Muscle of leg (tissue), 11 donors: ENCODE measurements around the gene CCDC85C. TPM values are rescaled to one million over a fixed set of nuclear protein-coding genes. Genes with fewer than 3 reads are reported as not detected.

Source experiments
- DNase-seq: peaks from one replicate; pipeline ENCODE4 v3.0.0; 2013
- H3K27ac ChIP-seq: one replicate; pipeline ENCODE4 v1.5.1; 2013; ENCODE audit warnings: mild to moderate bottlenecking, low read length, control low read depth
- H3K27me3 ChIP-seq: one replicate; pipeline ENCODE4 v1.6.1; 2013; ENCODE audit warnings: low read length; ENCODE audit not compliant: control insufficient read depth, insufficient read depth
- H3K36me3 ChIP-seq: one replicate; pipeline ENCODE4 v1.6.1; 2013; ENCODE audit warnings: low read length; ENCODE audit not compliant: control insufficient read depth, insufficient read depth
- H3K4me1 ChIP-seq: one replicate; pipeline ENCODE4 v1.6.1; 2013; ENCODE audit warnings: low read length; ENCODE audit not compliant: control insufficient read depth, insufficient read depth
- H3K4me3 ChIP-seq: one replicate; pipeline ENCODE4 v1.5.1; 2013; ENCODE audit warnings: low read length, control low read depth
- H3K9me3 ChIP-seq: replicated peaks from 2 replicates; pipeline ENCODE4 v1.6.1; 2013; ENCODE audit warnings: low read depth, low read length; ENCODE audit not compliant: control insufficient read depth
- WGBS: methylation state at CpG from one replicate; pipeline ENCODE4 v1.1.5; 2013; ENCODE audit warnings: missing lambda C conversion rate; ENCODE audit not compliant: insufficient coverage; 5-methylcytosine and 5-hydroxymethylcytosine counted together
- polyA plus RNA-seq, 8 donors: library from polyadenylated mRNA; unstranded; fragments of 120-200 nt; gene quantifications; one replicate each; pipeline versions ENCODE4 v1.2.1 to v1.2.3, GENCODE V29; 2013; ENCODE audit warnings: inconsistent platforms in 1 of 8, low replicate concordance in 1 of 8; ENCODE audit not compliant: insufficient read length in 8 of 8, insufficient read depth in 1 of 8
- total RNA-seq: library from RNA; stranded (reverse); fragments of 120-200 nt; gene quantifications from one replicate; pipeline ENCODE4 v1.2.4, GENCODE V29; 2013

The CCDC85C gene
- total and polyA plus RNA-seq, 9 donors, result 3.2 to 6.5 (median 4.1) TPM

- 90% methylated on average over 18 of the region's 18 CpGs for WGBS
- H3K4me3 ChIP-seq, result no peak overlapping the region
- no peak for DNase-seq
- H3K4me1 ChIP-seq, result no peaks in the 10 kb centered on the region
- peaks cover 18% of the 10 kb centered on the region for H3K27me3 ChIP-seq
- H3K9me3 ChIP-seq, result no peaks in the 10 kb centered on the region
- H3K27ac ChIP-seq, result no peak overlapping the region
- H3K36me3 ChIP-seq, result no peaks in the 10 kb centered on the region
Measured at GRCh38 chr14:99548255-99548654, 55.8 kb downstream of the CCDC85C start.

DNA sequence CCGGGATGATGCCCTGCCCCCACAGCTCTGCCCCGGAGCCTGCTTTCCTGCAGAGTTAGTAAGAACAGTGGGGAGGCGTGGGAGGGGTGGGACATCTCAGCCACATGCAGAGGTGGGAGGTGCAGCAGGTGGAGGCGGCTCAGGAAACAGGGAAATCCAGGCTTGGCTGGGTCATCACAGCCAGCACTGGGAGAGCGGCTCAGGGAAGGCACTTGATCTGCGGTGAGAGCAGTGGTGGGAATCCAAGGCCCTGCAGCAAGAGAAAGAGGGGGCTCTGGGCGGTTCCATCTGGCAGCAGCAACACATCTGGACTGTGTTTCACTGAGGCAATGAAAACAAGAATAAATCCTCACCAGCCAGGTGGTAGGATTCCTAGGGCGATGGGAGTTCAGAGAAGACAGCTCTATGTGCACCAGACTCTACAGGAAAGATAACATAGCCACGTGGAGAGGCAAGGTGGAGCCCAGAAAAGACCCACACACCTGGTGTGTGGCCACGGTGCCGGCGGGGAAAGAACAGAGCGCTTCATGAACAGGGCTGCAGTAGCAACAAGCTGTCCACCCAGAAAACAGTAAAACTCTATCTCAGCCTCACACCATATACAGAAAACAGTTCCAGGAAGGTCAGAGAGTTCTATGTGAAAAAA, 57.6 kb downstream of the CCDC85C start:
- WGBS, result 11% methylated on average over 6 of the region's 13 CpGs
- no peak for DNase-seq
- Histone ChIP-seq H3K27me3 (peaks cover 19% of the 10 kb centered on the region), H3K27ac (no peak overlapping the region), H3K4me1 (peaks cover 7% of the 10 kb centered on the region), H3K36me3 (no peaks in the 10 kb centered on the region), H3K9me3 (no peaks in the 10 kb centered on the region), H3K4me3 (no peak overlapping the region)

DNA sequence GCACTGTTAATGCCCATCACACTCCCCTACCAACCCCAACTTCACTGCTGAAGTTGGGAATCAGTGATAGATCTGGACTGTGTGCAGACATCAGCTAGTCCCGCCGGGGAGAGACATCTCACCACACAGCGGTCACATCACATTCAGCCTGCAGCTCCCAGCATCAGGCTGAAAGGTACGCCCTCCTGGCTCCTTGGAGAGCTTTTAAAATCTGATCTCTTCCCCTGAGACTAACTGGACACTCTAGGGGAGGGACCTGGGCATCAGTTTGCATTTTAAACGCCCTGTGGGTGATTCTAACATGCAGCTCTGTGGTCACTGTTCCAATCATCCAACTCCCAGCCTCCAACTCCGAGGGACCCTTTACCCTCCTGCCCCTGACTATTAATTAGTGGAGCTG, 58.4 kb downstream of the CCDC85C start:
- no peak for DNase-seq
- WGBS, result 50% methylated on average over 1 of the region's 6 CpGs
- Histone ChIP-seq H3K4me3 (no peak overlapping the region), H3K27ac (no peak overlapping the region), H3K9me3 (no peaks in the 10 kb centered on the region), H3K27me3 (peaks cover 19% of the 10 kb centered on the region), H3K4me1 (peaks cover 12% of the 10 kb centered on the region), H3K36me3 (no peaks in the 10 kb centered on the region)

GRCh38 chr14:99544991-99545390, 59.0 kb downstream of the CCDC85C start:
- H3K4me3 ChIP-seq, result no peak overlapping the region
- H3K27me3 ChIP-seq, result peaks cover 19% of the 10 kb centered on the region
- DNase-seq, result no peak
- H3K4me1 ChIP-seq, result peaks cover 17% of the 10 kb centered on the region
- no peaks in the 10 kb centered on the region for H3K9me3 ChIP-seq
- no peak overlapping the region for H3K27ac ChIP-seq
- no peaks in the 10 kb centered on the region for H3K36me3 ChIP-seq
- WGBS, result 33% methylated on average over 9 of the region's 11 CpGs

DNA sequence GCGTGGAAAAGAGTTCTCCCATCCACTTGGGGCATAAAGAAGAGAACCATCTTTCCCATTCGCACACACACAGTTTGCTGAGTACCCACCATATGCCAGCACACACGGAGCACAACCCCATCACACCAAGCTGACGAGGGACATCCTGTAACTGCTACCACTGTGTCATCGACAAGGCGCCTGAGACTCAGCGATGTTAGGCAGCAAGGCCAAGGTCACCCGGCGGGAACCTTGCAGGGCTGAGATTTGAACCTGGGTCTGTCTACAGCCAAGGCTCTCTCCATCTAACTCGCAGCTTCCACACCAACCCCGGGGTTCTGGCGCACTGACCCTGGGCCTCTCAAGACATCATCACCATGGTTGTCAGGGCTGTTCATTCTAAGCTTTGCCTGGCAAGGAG, 60.0 kb downstream of the CCDC85C start:
- Histone ChIP-seq H3K4me1 (peaks cover 17% of the 10 kb centered on the region), H3K4me3 (no peak overlapping the region), H3K36me3 (no peaks in the 10 kb centered on the region), H3K9me3 (no peaks in the 10 kb centered on the region), H3K27ac (no peak overlapping the region), H3K27me3 (peaks cover 17% of the 10 kb centered on the region)
- 87% methylated on average over 12 of the region's 12 CpGs for WGBS
- DNase-seq, result no peak

- Histone ChIP-seq H3K4me3 (no peak overlapping the region), H3K27ac (no peak overlapping the region), H3K4me1 (peaks cover 22% of the 10 kb centered on the region), H3K27me3 (peaks cover 17% of the 10 kb centered on the region), H3K36me3 (no peaks in the 10 kb centered on the region), H3K9me3 (no peaks in the 10 kb centered on the region)
- WGBS, result 92% methylated on average over 4 of the region's 4 CpGs
- no peak for DNase-seq
Measured at GRCh38 chr14:99543370-99543769, 60.6 kb downstream of the CCDC85C start.

DNA sequence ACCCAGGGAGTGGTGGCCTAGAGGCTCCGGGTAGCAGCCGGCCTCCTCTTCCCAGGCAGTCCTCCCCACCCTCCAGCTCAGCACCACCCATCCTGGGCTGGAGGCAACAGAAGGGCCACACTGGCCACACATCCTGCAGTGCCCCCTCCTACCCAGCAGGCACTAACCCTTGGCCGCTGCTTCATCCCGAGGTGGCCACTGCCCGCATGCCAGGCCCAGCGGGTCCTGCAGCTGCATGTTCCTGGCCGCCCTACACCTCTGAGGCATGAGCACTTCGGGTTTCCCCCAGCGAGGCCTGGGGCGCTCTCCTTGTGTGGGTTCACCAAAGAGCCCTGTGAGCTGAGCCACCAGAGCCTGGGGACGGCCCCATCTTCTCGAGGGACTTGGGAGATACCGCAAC, 61.4 kb downstream of the CCDC85C start:
- peaks cover 30% of the 10 kb centered on the region for H3K4me1 ChIP-seq
- H3K4me3 ChIP-seq, result no peak overlapping the region
- H3K9me3 ChIP-seq, result no peaks in the 10 kb centered on the region
- H3K27ac ChIP-seq, result no peak overlapping the region
- H3K27me3 ChIP-seq, result peaks cover 17% of the 10 kb centered on the region
- 91% methylated on average over 9 of the region's 13 CpGs for WGBS
- DNase-seq, result no peak
- H3K36me3 ChIP-seq, result no peaks in the 10 kb centered on the region

- no peak overlapping the region for H3K27ac ChIP-seq
- WGBS, result 66% methylated on average over 18 of the region's 18 CpGs
- DNase-seq, result no peak
- H3K36me3 ChIP-seq, result no peaks in the 10 kb centered on the region
- H3K9me3 ChIP-seq, result no peaks in the 10 kb centered on the region
- no peak overlapping the region for H3K4me3 ChIP-seq
- H3K4me1 ChIP-seq, result peaks cover 32% of the 10 kb centered on the region
- peaks cover 17% of the 10 kb centered on the region for H3K27me3 ChIP-seq
Measured at GRCh38 chr14:99541677-99542470, 62.1 kb downstream of the CCDC85C start.

GRCh38 chr14:99541211-99541610, 62.8 kb downstream of the CCDC85C start:
- DNase-seq, result no peak
- no peak overlapping the region for H3K27ac ChIP-seq
- H3K4me1 ChIP-seq, result peaks cover 32% of the 10 kb centered on the region
- no peaks in the 10 kb centered on the region for H3K9me3 ChIP-seq
- no peak overlapping the region for H3K4me3 ChIP-seq
- H3K27me3 ChIP-seq, result peaks cover 10% of the 10 kb centered on the region
- no peaks in the 10 kb centered on the region for H3K36me3 ChIP-seq
- WGBS, result 81% methylated on average over 6 of the region's 10 CpGs

DNA sequence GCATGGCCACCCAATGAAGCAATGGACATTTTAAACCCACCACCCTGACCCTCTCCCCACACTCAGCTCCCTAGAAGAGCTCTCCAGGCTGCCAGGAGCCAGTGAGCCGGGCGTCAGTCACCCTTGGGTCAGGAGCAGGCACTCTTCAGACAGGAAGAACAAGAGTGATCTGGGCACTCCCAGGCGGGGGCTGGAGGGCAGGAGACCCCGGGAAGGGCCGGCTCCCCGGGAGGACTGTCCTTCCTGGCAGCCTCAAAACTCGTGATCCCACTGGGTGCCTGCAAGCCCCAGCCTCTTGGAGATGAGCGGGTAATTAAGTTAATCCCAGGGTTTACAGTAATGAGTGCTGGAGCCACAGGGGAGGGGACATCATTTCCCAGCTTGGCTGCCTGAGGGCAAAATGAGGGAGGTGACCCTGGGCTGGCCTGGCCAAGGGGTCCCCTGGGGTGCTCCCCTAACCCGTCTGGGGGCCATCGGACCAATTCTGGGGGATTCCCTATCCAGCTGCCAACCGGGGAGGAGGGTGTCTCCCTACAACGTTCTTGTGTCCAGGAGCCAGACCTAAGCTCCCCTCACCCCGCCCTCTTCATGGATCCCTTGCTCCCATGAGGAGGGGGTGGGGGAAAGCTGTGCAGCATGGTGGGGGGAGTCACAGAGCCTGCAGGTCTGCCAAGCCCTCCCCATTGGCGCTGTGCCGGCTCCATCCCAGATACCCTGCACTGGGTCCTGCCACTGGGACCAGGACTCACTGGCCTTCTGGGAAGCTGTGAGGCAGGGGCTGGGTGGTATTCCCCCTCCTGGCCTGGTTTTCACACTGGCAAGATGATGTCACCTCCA, 63.6 kb downstream of the CCDC85C start:
- Histone ChIP-seq H3K4me3 (no peak overlapping the region), H3K27ac (peak overlapping the region; percentile 72), H3K4me1 (peaks cover 32% of the 10 kb centered on the region), H3K36me3 (no peaks in the 10 kb centered on the region), H3K27me3 (peaks cover 3% of the 10 kb centered on the region), H3K9me3 (no peaks in the 10 kb centered on the region)
- no peak for DNase-seq
- WGBS, result 46% methylated on average over 11 of the region's 15 CpGs
